Measurements from ENCODE around the gene ARHGAP8. TPM values are rescaled to one million over a fixed set of nuclear protein-coding genes. Genes with fewer than 3 reads are reported as not detected.

ARHGAP8 gene
- total and polyA plus RNA-seq, 10 of the 15 experiments (the other 5 are each of a cell fraction or from before 2014, with no cell fraction given) = 0.33 TPM; not detected in 9

DNA sequence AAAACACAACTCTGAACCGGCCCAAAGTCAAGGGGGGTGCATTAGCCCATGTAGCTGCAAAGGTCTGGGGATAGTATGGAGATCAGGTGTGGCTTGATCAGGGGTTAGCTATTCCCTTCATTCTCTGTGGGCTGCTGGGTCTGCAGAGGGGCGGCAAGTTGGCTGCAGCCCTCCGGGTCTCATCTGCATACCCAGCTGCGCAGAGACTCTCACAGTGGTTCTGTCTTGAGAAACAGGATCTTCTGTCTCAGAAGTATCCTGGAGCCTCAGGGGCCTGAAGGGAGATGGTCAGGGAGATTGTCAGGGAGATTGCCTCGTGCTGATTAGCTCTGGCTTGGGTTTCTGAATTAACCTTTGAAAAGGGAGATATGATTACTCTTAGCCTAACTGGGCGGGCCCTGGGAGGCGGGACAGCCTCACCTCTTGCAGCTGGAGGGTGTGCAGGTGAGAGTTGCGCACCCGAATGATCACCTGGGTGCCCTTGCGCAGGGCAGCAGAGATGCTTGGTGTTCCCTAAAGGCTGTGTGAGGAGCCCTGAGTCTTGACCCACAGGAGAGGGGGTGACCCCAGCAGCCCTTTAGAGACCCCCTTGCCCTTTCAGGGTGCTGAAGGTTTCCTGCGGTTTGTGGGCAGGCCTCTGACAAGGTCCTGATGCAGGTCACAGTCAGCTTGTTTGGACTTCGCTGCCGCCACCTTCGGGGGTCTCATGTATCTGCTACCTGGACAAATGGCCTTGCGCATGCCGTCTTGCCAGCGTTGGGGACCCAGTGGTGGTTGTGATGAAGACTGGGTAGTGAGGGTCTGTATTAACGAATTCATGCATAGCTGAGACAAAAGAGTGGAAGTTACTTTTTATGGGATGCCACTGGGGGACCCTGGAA, 7.3 kb downstream of the ARHGAP8 start:
- ChIA-PET RAD21 (ENCODE audit: unreplicated experiment) (no interaction called here), SMC1A (ENCODE audit: uncharacterized antibody, unreplicated experiment) (no interaction called here), POLR2A (no interaction called here), CTCF (interaction anchor here (1.1 kb wide), 1 partner anchor 13 kb away, joined by 3 read pairs; no protein-coding TSS in a partner anchor)
- Histone ChIP-seq H3K27me3 (replicated peaks in 1 of 2; ENCODE audit: control insufficient read depth in 2 of 2, insufficient read depth in 2 of 2, low read length in 1 of 2) (no peaks in the 10 kb centered on the region; a peak in 1 of 4 replicates), H3K4me3 (no peak overlapping the region), H3K27ac (ENCODE audit: control insufficient read depth, insufficient read depth) (no peak overlapping the region), H3K4me2 (ENCODE audit: control insufficient read depth, insufficient read depth) (no peak overlapping the region), H3K79me2 (ENCODE audit: control insufficient read depth, insufficient read depth, low read length) (no peaks in the 10 kb centered on the region), H3K4me1 (ENCODE audit: control insufficient read depth, insufficient read depth, low read length) (no peaks in the 10 kb centered on the region), H3K9ac (ENCODE audit: control insufficient read depth, insufficient read depth, low read length) (no peak overlapping the region), H3K9me3 (replicated peaks; ENCODE audit: control insufficient read depth, insufficient read depth, low read length) (no peaks in the 10 kb centered on the region; the same call in 2 of the 3 replicates), H4K20me1 (ENCODE audit: control insufficient read depth, insufficient read depth) (no peaks in the 10 kb centered on the region), H2AFZ (ENCODE audit: control insufficient read depth, low read depth, low read length) (no peak overlapping the region), H3K36me3 (ENCODE audit: control insufficient read depth in 2 of 2, insufficient read depth in 2 of 2, low read length in 1 of 2) (no peaks in the 10 kb centered on the region)
- FAIRE-seq = no peak
- in situ Hi-C loops (cut with MboI) (no loop called here), intact Hi-C loops (cut with micrococcal nuclease; ENCODE audit: unreplicated experiment) (no loop called here)
- 36% methylated on average over 17 of the region's 18 CpGs for whole genome bisulfite sequencing (ENCODE audit: insufficient coverage, insufficient replicate concordance, low lambda C conversion rate, missing lambda C conversion rate)
- DNase-seq (ENCODE audit: low read depth, low spot score) = no peak
- BruUV-seq (replicated peaks) = no TSS peak
- no peak for ATAC-seq
- TF ChIP-seq IRF4 (IDR thresholded peaks at IDR 0.05; ENCODE audit: low read depth, low read length) (no peak), BCL11A (IDR thresholded peaks at IDR 0.05; ENCODE audit: low read depth, low read length) (no peak), RCOR1 (conservative IDR thresholded peaks at IDR 0.05; ENCODE audit: low read depth, low read length) (no peak)
- TF ChIP-seq, protein P1, sequence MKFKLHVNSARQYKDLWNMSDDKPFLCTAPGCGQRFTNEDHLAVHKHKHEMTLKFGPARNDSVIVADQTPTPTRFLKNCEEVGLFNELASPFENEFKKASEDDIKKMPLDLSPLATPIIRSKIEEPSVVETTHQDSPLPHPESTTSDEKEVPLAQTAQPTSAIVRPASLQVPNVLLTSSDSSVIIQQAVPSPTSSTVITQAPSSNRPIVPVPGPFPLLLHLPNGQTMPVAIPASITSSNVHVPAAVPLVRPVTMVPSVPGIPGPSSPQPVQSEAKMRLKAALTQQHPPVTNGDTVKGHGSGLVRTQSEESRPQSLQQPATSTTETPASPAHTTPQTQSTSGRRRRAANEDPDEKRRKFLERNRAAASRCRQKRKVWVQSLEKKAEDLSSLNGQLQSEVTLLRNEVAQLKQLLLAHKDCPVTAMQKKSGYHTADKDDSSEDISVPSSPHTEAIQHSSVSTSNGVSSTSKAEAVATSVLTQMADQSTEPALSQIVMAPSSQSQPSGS (IDR thresholded peaks at IDR 0.05; ENCODE audit: low read length) = no peak

DNA sequence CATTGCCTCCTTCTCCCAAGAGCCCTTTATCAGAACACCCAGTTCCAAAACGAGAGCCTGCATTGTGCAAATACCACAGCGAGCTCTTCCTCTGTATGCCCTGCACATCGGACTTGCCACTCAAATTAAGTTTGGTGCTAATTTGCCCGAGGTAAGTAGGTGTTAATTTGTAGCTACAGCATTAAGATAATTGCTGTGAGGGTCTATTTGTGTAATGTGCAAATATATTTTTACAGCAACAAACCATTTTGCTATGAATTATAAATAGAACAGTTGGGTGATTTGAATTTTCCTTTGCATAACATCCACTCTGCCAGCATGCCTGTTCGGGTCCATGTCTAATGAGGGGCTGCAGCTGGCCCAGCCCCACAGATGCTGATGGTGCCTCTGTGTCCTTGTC, 8.1 kb downstream of the ARHGAP8 start:
- no peak for FAIRE-seq
- TF ChIP-seq, protein P2, sequence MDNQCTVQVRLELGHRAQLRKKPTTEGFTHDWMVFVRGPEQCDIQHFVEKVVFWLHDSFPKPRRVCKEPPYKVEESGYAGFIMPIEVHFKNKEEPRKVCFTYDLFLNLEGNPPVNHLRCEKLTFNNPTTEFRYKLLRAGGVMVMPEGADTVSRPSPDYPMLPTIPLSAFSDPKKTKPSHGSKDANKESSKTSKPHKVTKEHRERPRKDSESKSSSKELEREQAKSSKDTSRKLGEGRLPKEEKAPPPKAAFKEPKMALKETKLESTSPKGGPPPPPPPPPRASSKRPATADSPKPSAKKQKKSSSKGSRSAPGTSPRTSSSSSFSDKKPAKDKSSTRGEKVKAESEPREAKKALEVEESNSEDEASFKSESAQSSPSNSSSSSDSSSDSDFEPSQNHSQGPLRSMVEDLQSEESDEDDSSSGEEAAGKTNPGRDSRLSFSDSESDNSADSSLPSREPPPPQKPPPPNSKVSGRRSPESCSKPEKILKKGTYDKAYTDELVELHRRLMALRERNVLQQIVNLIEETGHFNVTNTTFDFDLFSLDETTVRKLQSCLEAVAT (IDR thresholded peaks at IDR 0.05) = no peak
- TF ChIP-seq PAX8 (IDR thresholded peaks at IDR 0.05) (no peak), KAT2A (conservative IDR thresholded peaks at IDR 0.05; ENCODE audit: control insufficient read depth, low read depth, low read length) (no peak), CHD4 (IDR thresholded peaks at IDR 0.05) (no peak), NR2F1 (conservative IDR thresholded peaks at IDR 0.05) (no peak), TCF12 (IDR thresholded peaks at IDR 0.05; ENCODE audit: low read depth, low read length) (no peak), SRF (IDR thresholded peaks at IDR 0.05; ENCODE audit: low read depth in 2 of 2, low read length in 2 of 2) (no peak)
- TF ChIP-seq, protein P3, sequence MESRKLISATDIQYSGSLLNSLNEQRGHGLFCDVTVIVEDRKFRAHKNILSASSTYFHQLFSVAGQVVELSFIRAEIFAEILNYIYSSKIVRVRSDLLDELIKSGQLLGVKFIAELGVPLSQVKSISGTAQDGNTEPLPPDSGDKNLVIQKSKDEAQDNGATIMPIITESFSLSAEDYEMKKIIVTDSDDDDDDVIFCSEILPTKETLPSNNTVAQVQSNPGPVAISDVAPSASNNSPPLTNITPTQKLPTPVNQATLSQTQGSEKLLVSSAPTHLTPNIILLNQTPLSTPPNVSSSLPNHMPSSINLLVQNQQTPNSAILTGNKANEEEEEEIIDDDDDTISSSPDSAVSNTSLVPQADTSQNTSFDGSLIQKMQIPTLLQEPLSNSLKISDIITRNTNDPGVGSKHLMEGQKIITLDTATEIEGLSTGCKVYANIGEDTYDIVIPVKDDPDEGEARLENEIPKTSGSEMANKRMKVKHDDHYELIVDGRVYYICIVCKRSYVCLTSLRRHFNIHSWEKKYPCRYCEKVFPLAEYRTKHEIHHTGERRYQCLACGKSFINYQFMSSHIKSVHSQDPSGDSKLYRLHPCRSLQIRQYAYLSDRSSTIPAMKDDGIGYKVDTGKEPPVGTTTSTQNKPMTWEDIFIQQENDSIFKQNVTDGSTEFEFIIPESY (IDR thresholded peaks at IDR 0.05) = no peak
- TF ChIP-seq, protein P4, sequence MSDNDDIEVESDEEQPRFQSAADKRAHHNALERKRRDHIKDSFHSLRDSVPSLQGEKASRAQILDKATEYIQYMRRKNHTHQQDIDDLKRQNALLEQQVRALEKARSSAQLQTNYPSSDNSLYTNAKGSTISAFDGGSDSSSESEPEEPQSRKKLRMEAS (IDR thresholded peaks at IDR 0.05; ENCODE audit: low read depth, low read length) = no peak

More for the DNA sequence above, 8.1 kb downstream of the ARHGAP8 start:
- in situ Hi-C loops (cut with MboI) (no loop called here), intact Hi-C loops (cut with micrococcal nuclease; ENCODE audit: unreplicated experiment) (no loop called here)
- BruUV-seq (replicated peaks) = no TSS peak
- H4K20me1 ChIP-seq (ENCODE audit: control insufficient read depth, insufficient read depth) = no peaks in the 10 kb centered on the region
- no peak overlapping the region for H2AFZ ChIP-seq (ENCODE audit: control insufficient read depth, low read depth, low read length)
- no peak overlapping the region for H3K4me3 ChIP-seq
- WGBS (ENCODE audit: insufficient coverage, insufficient replicate concordance, low lambda C conversion rate, missing lambda C conversion rate) = 0% methylated on average over 5 of the region's 5 CpGs
- ChIA-PET RAD21 (ENCODE audit: unreplicated experiment) (no interaction called here), CTCF (interaction anchor here (1.1 kb wide), 1 partner anchor 13 kb away, joined by 3 read pairs; no protein-coding TSS in a partner anchor), SMC1A (ENCODE audit: uncharacterized antibody, unreplicated experiment) (no interaction called here), POLR2A (no interaction called here)
- DNase-seq (ENCODE audit: low read depth, low spot score) (no peak), ATAC-seq (no peak)
- H3K4me2 ChIP-seq (ENCODE audit: control insufficient read depth, insufficient read depth) = no peak overlapping the region
- H3K27ac ChIP-seq (ENCODE audit: control insufficient read depth, insufficient read depth) = no peak overlapping the region
- no peaks in the 10 kb centered on the region for H3K36me3 ChIP-seq (ENCODE audit: control insufficient read depth in 2 of 2, insufficient read depth in 2 of 2, low read length in 1 of 2)
- no peaks in the 10 kb centered on the region for H3K4me1 ChIP-seq (ENCODE audit: control insufficient read depth, insufficient read depth, low read length)
- H3K27me3 ChIP-seq (replicated peaks in 1 of 2; ENCODE audit: control insufficient read depth in 2 of 2, insufficient read depth in 2 of 2, low read length in 1 of 2) = no peaks in the 10 kb centered on the region
- no peak overlapping the region for H3K9ac ChIP-seq (ENCODE audit: control insufficient read depth, insufficient read depth, low read length)
- H3K79me2 ChIP-seq (ENCODE audit: control insufficient read depth, insufficient read depth, low read length) = no peaks in the 10 kb centered on the region
- no peaks in the 10 kb centered on the region; the same call in 2 of the 3 replicates for H3K9me3 ChIP-seq (replicated peaks; ENCODE audit: control insufficient read depth, insufficient read depth, low read length)

All from GM12878 (cell line).